ENCODE data around the gene PHF21B.
A peak's percentile ranks its signal among the peaks of the same experiment; 100 is the strongest.
"Not testable (repeated sequence)": the region's sequence is repeated elsewhere in the genome, so short reads cannot be mapped to it uniquely, and the experiment has no call there.

PHF21B gene

GRCh38 chr22:44986926-44987325 lies 22.9 kb downstream of the PHF21B start:
- no peak for DNase-seq

DNA sequence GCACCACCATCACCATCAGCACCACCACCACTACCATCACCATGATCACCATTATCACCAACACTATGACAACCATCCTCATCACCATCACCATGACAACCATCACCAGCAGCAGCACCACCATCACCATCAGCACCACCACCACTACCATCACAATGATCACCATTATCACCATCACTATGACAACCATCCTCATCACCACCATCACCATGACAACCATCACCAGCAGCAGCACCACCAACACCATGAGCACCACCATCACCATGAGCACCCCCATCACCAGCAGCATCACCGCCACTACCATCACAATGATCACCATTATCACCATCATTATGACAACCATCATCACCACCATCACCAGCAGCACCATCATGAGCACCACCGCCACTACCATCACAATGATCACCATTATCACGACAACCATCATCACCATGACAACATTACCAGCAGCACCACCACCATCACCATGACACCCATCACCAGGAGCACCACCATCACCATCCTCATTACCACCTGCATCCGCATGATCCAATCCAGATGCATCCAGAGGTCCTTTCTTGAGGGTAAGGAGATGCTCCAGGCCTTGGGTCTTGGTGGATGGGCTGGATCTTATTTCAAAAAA lies 23.8 kb downstream of the PHF21B start:
- DNase-seq, result no peak

DNA sequence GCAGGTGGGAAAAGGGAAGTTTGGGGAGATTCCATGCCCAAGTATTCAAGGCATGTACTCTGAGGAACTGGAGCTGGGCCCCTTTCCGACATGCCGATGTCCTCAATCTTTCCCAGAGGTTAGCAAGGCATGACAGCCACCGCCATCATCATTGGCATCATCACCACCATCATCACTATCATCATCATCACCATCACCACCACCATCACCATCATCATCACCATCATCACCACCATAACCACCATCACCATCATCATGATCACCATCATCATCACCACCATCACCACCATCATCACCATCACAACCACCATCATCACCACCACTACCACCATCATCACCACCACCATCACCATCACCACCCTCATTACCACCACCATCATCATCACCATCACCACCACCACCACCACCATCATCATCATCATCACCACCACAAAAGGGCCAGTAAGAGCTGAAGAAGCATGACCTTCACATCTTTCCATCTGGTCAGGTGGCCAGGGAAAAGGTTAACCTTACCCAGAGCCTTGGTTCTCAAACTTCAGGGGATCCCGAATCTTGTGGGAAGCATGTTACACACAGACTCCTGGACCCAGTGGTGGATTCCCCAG lies 25.8 kb downstream of the PHF21B start:
- no peak for DNase-seq

DNA sequence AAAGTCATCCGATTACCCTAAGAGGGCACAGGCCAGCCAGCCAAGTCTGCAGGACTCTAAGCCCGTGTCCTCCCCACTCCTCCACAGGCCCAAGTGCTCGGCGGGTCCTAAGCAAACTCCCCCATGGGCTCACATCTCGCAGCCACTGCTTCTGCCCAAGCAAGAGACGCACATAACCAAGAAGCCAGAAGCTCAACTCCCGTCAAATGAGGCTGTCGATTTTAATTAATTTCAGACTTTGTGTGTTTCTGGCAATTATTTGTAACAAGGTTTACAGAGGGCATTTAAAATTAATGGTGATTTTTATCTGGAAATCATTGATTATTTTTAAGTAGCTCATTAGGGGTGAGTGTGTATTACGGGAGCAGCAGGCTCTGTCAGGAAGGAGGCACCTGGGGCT lies 27.4 kb downstream of the PHF21B start:
- no peak for DNase-seq

DNA sequence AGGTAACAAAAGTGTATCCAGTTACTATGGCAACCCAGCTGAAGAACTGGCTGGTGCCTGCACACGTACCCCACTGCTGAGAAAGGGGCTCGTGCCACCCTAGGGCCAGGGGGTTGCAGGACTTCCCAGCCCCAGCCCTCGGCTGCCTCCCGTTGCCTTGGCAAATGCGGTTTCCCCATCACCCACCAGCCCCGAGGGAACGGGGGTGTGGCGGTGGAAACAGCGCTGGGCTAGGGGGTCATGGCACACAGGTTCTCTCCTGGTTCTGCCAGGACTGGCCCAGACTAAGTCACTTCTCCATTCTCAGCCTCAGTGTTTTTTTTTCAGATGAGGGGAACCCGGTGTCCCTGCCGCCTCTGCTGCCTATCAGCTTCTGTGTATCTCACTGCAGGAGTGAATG lies 27.9 kb downstream of the PHF21B start:
- no peak for DNase-seq

GRCh38 chr22:44979154-44979553 lies 30.7 kb downstream of the PHF21B start:
- DNase-seq, result no peak

- DNase-seq, result peak; percentile 79
Measured at GRCh38 chr22:44975427-44976262, 34.2 kb downstream of the PHF21B start.

- DNase-seq, result no peak
Measured at GRCh38 chr22:44974454-44974853, 35.4 kb downstream of the PHF21B start.

GRCh38 chr22:44973829-44974228 lies 36.0 kb downstream of the PHF21B start:
- DNase-seq, result no peak

DNA sequence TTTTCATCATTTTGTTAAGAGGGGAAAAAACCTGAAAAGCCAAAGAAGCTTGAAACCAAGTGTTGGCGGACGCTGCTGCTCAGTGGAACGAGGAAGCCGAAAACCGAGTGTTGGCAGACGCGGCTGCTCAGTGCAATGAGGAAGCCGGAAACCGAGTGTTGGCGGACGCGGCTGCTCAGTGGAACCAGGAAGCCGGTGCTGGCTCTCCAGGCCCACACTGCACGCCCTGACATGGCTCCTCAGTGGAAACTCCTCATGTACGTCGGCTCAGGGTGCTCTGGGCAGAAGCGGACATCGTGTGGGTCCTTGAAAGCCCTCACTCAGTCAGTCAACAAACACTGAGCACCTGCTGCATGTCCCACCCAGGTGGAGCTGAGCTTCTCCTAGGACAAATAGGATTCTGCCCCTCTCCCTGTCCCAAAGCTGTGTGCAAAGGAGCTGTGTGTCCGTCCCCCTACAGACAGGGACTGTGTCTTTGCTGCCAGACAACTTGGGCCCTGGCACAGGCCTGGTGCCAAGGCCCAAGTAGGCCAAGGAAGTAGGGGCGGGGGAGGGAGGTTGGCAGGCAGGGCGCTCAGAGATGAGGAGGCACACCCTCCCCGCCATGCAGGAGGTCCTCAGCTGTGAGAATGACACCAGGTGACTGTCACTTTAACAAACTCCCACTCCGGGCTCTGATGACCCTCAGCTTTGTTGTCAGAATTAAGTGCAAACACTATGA lies 37.3 kb downstream of the PHF21B start:
- peak; percentile 65 for DNase-seq

DNA sequence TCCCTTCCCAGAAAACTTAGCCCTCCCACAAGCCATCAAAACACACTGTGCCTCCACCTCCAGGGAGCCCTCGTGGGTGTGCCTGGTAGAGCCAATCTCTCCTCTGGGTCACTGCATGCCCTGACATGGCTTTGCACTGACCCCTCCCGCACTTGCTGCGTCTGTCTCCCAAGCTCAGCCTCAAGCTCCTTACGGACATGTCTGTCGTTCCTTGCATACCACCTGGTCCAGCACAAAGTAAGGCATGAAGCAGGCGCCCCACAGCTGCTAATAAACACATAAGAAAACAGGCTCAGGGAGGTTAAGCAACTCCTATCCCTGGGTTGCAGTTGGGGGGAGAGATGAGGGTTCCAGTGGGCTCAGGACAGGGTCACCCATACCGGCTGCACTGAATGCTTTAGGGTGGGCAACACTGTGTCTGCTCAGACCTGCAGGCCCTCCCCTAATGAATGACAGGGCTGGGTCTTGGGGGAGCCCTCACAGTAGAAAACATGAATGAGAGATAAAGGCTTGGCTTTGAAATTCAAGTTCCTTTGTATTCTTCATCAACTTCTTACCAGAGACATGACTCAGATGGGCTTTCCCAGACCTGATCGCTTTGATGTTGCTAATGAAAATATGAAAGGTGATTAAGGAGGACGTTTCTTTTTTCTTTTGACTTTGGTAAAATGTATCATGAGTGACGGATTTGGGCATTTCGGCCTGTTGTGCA lies 38.0 kb downstream of the PHF21B start:
- DNase-seq, result no peak

DNA sequence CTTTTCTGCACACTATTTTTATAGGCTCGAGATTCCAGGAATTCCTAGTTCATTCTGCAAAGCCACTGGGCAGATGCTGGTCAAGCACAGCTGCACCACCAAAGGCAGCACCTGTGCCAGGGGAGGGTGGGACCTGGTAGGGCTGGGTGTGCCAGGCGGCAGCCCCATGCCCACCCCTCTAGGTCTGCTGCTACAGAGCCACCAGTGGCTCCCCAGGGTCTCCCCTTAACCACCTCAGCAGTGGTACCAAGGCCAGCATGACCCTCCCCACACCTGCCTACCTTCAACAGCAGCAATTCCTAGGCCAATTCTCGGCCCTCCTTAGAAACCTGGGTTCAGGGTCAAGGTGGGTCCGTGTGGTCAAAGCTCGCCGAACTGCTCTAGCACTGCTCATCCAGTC lies 39.5 kb downstream of the PHF21B start:
- DNase-seq, result no peak

DNA sequence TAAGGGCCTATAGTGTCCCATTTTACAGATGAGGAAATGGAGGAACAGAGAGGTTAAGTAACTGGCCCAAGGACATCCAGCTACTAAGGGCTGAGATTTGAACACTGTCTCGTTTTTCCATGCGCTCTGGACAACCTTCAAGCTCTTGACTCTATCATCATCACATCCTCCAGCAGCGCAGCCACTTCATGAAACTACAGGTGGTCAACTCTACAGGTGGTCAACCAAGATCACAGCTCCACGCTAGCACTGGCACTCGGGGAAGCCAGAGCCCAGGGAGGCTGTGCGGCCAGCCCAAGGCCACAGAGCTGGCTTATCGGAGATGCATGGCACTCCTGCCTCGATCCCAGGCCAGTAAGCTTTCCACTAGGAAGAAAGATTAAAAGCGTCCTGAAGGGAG lies 40.0 kb downstream of the PHF21B start:
- DNase-seq, result no peak

GRCh38 chr22:44968736-44969135 lies 41.1 kb downstream of the PHF21B start:
- DNase-seq, result no peak

DNA sequence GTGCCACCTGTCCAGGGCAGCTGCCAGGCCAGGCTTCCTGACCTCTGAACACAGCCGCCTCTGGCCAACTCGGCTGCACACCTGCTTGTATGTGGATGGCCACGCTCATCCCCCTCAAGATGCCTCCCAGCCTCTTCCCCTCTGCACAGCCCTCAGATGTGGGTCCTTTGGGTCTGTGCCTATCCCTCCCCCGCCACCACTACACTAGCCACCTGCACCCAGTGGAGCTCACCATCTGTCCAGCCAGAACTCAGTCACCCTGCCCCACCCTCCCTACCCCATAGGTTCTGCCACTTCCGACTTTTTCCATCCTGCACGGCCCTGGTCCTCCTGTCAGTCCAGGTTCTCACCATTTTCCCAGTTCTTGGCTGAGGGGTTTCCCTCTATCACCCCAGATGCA lies 44.6 kb downstream of the PHF21B start:
- DNase-seq, result no peak

DNA sequence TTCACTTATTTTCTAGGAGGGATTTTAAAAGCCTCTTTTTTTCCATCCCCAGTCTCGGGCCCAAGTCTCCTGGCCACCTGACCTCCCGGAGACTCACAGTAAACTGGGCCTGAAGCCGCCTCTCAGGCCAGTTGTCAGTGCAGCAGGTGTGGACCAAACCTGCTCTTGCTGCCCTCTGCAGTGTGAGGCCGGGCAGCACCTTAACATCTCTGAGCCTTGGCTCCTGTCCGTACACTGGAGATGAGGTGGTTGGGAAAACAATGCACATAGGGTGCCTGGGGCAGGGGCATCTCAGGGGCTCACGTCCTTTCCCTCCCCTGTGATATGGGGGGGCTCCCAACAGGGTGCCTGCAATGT lies 45.1 kb downstream of the PHF21B start:
- no peak for DNase-seq

DNA sequence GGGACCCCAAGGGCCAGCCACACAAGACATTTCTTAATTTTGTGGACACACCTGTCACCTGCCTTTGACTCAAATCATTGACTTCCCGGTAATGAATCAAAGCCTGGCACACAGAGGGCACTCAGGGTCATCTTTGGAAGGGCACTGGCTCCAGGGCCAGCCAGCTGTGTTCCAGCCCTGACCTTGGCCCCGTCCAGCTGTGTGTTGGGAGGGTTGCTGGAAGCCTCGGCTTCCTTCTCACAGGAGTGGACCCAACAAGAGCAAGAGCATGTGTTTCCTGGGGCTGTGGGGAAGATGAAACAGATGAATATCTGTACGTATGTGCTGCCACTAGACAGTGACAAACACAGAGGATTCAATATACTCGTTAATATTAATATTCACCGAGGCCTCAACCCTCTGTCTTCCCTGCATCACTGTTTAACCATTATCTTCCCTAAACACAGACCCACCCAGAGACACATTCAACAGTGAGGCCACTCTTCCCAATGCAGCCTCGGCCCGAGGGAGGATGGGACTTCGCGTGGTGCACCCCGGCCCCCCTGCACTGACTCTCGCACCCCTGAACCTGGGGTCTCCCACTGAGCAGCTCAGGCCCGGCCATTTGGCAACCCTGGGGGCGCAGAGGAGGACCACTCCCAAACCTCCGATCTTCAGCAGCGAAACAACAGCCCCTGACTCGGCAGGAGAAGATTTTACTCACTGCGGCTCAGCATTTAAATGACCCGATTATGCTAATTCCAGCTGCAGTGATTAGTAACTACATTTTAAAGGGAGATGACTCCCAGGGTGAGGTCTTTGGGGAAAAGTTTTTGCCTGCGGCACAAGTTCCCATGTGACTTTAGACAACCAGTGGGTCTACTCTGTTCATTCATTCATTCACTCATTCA lies 45.7 kb downstream of the PHF21B start:
- DNase-seq, result no peak

DNA sequence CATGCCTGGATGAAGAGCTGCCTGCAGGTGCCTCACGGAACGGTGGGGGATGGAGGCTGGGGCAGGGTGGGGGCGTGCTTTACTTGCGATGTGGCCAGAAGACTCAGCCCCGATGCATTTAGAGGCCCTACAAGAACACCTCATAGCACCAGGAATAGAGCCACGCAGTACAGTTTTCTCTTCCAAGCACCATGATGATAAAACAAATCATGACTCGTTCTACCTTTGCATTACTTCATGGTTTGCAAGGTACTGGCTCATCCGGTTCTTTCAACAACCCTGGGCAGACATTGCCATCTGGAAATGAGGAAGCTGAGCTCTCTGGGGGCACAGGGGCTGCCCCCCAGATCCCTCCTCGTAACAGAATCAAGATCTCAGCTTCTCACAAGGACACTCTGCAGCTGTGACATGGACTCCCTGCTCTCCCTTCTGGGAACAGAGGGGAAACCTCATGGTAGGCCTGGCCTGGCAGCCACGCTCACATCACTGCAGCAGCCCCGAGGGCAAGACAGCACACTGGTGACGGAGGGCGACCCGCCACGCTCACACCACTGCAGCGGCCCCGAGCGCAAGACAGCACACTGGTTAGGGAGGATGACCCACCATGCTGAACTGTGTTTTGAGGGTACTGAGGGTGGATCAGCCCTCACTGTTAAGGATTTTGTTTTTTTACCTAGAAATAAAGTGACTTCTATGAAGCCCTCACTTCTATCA lies 46.9 kb downstream of the PHF21B start:
- no peak for DNase-seq

DNA sequence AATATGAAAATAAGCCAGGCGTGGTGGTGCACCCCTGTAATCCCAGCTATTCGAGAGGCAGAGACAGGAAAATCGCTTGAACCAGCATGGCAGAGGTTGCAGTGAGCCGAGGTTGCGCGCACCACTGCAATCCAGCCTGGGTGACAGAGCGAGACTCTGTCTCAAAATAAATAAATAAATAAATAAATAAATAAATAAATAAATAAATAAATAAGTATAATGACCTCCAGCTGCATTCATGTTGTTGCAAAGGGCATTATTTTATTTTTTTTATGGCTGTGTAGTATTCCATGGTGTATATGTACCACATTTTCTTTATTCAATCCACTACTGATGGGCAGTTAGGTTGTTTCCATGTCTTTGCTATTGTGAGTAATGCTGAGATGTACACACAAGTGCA lies 48.1 kb downstream of the PHF21B start:
- DNase-seq, result not testable (repeated sequence)

- DNase-seq, result no peak
Measured at GRCh38 chr22:44956840-44957767, 52.7 kb downstream of the PHF21B start.
